GM21423 (cell line): ENCODE results near the gene PDE10A.

Experiments
- ATAC-seq: cut with Tn5 transposase; IDR thresholded peaks from one replicate; pipeline ENCODE4 v1.9.1; 2021; ENCODE audit warnings: mild to moderate bottlenecking, moderate library complexity; ENCODE audit not compliant: unreplicated experiment

The PDE10A gene

GRCh38 chr6:165426892-165427291 is 236.1 kb downstream of the PDE10A start:
- ATAC-seq = no peak

- no peak for ATAC-seq
Measured at GRCh38 chr6:165422192-165422591, 240.8 kb downstream of the PDE10A start.

- ATAC-seq = no peak
Measured at GRCh38 chr6:165417278-165417865, 245.7 kb downstream of the PDE10A start.

GRCh38 chr6:165404697-165405096 is 258.3 kb downstream of the PDE10A start:
- no peak for ATAC-seq

GRCh38 chr6:165404296-165404695 is 258.7 kb downstream of the PDE10A start:
- no peak for ATAC-seq

- no peak for ATAC-seq
Measured at GRCh38 chr6:165403006-165403595, 259.9 kb downstream of the PDE10A start.

GRCh38 chr6:165401092-165401491 is 261.9 kb downstream of the PDE10A start:
- no peak for ATAC-seq

GRCh38 chr6:165390475-165390874 is 272.6 kb downstream of the PDE10A start:
- no peak for ATAC-seq

GRCh38 chr6:165389534-165389933 is 273.5 kb downstream of the PDE10A start:
- no peak for ATAC-seq

- no peak for ATAC-seq
Measured at GRCh38 chr6:165383323-165383722, 279.7 kb downstream of the PDE10A start.

- ATAC-seq = no peak
Measured at GRCh38 chr6:165376100-165376499, 286.9 kb downstream of the PDE10A start.

GRCh38 chr6:165365371-165365770 is 297.7 kb downstream of the PDE10A start:
- ATAC-seq = no peak

GRCh38 chr6:165345700-165346099 is 317.3 kb downstream of the PDE10A start:
- ATAC-seq = no peak

GRCh38 chr6:165340532-165340931 is 322.5 kb downstream of the PDE10A start:
- no peak for ATAC-seq

GRCh38 chr6:165325609-165326008 is 337.4 kb downstream of the PDE10A start:
- ATAC-seq = no peak

GRCh38 chr6:165321555-165322145 is 341.4 kb downstream of the PDE10A start:
- ATAC-seq = no peak

- ATAC-seq = no peak
Measured at GRCh38 chr6:165321150-165321549, 341.9 kb downstream of the PDE10A start.

GRCh38 chr6:165317723-165318122 is 345.3 kb downstream of the PDE10A start:
- ATAC-seq = no peak

GRCh38 chr6:165308926-165309731 is 353.9 kb downstream of the PDE10A start, which contains the start of gene C6orf118:
C6orf118 (minus strand) TSS chr6:165309605; CDS start chr6:165309586, 19 bp downstream.
- no peak for ATAC-seq

GRCh38 chr6:165306955-165307354 is 356.1 kb downstream of the PDE10A start:
- no peak for ATAC-seq

- ATAC-seq = no peak
Measured at GRCh38 chr6:165301372-165302246, 361.4 kb downstream of the PDE10A start.
